Measurements from ENCODE around the gene PEX11B.

- no peak for TF ChIP-seq CTCF (IDR thresholded peaks at IDR 0.05)
- TF ChIP-seq POLR2AphosphoS5 (IDR thresholded peaks at IDR 0.05) = no peak
Measured at GRCh38 chr1:145949219-145949618, 30.7 kb upstream of the PEX11B start.
